GM18520 (cell line): ENCODE data around the gene PTPN9.
"Not testable (repeated sequence)": the region's sequence is repeated elsewhere in the genome, so short reads cannot be mapped to it uniquely, and the experiment has no call there.

Experiments used
- ATAC-seq: cut with Tn5 transposase; IDR thresholded peaks from one replicate; pipeline ENCODE4 v1.9.1; 2021; ENCODE audit not compliant: unreplicated experiment

Gene PTPN9

DNA sequence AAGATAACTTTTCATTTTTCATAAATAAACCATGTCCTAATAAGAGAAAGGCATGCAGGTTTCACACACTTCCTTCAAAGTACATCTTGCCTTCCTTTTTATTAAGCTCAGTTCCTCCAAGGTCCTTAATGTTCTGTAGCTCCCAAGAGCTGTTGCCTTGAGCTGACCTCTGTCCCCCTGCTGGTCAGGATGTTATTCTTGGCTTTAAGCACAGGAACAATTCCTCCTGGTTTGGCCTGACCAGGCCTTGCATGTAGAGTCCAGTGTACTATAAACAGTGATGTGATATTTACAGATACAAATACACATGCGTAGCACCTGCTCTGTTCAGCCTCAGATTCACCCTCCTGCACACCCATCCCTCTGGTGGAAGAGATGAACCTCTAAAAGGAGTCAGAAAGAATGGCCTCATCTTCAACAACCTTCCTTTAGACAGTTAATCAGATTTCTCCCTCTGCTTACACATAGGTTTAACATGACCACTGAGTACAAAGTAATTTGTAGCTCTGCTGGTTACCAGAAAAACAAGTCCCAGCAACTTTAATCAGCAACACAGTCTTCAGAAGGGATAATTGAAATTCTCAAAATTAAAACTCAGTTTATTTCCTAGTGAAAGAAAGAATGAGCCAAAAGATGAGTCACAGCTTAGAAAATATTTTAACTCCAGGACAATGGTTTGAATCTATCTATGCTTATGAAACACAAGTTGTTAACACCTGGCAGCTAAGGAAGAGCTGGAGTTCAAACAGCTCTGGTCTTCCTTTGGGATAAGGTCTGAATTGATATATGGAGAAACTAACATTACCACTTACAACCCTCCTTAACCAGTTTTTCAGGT lies 46.5 kb downstream of the PTPN9 start:
- ATAC-seq, result no peak

DNA sequence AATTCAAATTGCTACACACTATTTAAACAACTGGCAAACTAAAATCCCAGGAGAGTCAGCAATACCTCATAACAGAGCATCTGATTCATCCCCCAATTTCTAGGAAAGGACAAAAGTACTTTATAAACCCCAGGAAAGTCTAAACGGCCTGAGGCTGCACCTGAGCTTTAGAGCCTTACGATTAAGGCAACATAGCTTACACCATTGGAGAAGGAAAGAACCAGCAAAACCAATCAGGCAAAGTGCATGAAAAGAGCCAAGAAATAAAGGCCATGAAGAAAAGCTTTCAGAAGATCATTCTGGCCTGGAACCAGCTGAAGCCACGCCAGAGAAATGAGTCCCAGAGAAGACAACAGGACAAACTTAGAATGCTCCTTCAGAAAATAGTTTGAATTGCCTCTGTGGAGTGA lies 48.1 kb downstream of the PTPN9 start:
- no peak for ATAC-seq

DNA sequence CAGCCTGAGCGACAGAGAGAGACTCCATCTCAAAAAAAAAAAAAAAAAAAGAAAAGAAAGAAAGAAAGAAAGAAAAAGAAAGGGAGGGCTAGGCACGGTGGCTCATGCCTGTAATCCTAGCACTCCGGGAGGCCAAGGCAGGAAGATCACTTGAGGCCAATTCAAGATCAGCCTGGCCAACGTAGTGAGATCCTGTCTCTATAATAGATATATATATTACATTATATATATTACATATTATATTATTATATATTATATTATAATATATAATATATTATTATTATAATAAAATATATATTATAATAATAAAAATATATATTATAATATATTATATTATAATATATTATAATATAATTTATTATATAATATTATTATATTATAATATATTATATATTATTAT lies 48.9 kb downstream of the PTPN9 start:
- ATAC-seq, result no peak

- ATAC-seq, result not testable (repeated sequence)
Measured at GRCh38 chr15:75525756-75526155, 53.4 kb downstream of the PTPN9 start.

GRCh38 chr15:75523011-75523410 lies 56.1 kb downstream of the PTPN9 start:
- no peak for ATAC-seq

DNA sequence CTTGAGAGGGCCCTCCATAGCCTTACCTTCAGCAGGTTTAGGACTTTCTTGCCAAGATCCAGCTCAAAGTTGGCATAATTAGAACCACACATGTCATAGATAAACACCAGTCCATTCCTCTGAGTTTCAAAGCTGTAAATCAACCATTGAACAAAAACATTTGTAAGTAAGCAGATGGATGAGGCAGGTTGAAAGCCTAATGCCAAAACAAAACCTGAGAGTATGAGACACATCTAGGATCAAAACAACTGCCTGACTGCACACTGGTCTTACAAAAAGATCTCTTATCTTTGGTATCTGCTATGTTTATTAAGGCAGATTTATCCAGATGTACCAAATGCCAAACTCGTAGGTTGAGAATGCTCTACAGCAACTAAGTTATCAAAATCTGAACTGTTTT lies 61.9 kb downstream of the PTPN9 start:
- no peak for ATAC-seq

- no peak for ATAC-seq
Measured at GRCh38 chr15:75508840-75509532, 70.1 kb downstream of the PTPN9 start.

- no peak for ATAC-seq
Measured at GRCh38 chr15:75502360-75502759, 76.8 kb downstream of the PTPN9 start.

DNA sequence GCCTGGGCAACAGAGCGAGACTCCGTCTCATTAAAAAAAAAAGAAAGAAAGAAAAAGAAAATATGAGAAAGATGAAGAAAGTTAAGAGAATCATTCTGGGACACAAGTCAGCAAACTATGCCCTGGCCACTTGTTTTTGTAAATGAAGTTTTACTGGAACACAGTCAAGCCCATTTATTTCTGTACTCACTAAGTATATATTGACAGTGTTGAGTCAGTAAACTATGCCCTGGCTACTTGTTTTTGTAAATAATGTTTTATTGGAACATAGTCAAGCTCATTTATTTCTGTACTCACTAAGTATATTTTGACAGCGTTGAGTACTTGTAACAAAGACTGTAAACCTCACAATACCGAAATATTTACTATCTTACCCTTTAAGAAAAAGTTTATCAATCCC lies 85.4 kb downstream of the PTPN9 start:
- no peak for ATAC-seq

DNA sequence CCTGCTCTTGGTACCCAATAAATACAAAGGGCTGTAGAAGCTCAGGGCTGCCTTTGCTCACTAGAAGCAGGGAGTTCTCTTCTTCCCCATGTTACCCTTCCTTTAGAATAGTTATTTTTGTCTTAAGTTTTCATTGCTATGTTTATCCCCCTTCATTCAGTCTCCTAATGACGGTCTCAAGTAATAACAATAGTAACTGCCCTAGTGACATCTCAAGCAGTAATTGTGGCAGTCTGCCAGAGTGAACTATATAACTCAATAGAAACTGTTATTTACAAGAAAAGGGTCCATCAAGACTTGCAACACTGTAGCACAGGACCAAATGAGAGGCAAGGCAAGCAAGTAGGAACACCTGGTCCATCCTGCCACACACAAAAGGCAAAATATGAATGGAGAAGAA lies 95.2 kb downstream of the PTPN9 start:
- no peak for ATAC-seq

DNA sequence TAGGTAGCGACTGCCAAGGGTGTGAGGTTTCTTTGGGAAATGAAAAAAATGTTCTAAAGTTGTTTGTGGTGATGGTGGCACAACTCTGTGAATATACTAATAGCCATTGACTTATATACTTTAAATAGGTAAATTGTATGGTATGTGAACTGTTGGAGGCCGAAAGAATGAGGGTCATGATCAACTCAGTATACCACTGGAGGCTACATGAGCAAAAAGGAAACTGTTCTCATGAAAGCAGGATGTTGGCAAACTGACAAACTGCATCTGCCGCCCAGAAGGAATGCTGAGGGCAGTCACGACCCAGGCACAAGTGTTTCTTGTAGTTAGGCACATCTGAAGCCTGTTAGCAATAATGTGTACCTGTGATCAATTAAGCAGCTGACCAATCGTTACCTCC lies 95.6 kb downstream of the PTPN9 start:
- ATAC-seq, result not testable (repeated sequence)

- no peak for ATAC-seq
Measured at GRCh38 chr15:75483106-75483505, 96.0 kb downstream of the PTPN9 start.

DNA sequence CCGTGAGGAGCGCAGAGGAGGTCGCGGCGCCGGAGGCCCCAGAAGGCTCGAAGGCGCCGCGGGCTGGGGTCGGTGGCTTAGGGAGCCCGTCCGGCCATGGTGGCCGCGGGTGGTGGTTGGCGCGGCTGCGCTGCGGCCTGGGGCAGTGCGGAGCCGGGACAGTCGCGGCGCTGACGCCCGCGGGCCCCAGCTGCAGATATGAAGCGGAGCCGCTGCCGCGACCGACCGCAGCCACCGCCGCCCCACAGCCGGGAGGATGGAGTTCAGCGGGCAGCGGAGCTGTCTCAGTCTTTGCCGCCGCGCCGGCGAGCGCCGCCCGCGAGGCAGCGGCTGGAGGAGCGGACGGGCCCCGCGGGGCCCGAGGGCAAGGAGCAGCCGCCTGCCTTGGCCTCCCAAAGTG lies 98.7 kb downstream of the PTPN9 start:
- not testable (repeated sequence) for ATAC-seq

DNA sequence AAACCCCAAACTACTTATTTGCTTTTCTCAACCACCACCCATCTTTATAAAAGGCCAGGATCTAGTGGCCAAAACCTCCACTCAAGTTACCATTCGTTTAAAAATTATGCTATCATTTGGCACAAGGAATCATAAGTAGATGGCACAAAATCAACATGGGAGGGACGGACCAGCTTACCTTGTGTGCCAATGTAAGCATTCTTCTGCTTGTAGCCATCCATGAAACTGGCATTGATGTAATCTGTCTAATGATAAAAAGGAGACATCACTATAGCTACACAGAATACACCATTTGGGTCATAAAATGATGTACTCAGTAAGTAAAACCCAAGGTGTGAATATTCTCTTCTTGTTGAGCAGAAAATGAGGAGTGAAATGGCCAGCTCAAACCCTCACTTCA lies 99.4 kb downstream of the PTPN9 start:
- no peak for ATAC-seq

DNA sequence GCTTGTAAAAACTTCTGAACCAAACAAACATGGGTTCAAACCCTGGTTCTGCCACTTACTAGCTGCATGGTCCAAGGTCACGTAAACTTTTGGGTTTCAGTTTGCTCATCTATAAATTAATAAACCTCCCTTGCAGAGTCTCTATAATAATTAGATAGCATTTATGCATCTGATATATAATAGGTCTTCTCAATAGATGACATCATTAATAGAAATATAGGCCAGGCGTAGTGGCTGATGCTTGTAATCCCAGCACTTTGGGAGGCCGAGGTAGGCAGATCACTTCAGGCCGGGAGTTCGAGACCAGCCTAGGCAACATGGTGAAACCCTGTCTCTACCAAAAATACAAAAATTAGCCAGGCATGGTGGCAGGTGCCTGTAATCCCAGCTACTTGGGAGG lies 102.0 kb downstream of the PTPN9 start:
- not testable (repeated sequence) for ATAC-seq

DNA sequence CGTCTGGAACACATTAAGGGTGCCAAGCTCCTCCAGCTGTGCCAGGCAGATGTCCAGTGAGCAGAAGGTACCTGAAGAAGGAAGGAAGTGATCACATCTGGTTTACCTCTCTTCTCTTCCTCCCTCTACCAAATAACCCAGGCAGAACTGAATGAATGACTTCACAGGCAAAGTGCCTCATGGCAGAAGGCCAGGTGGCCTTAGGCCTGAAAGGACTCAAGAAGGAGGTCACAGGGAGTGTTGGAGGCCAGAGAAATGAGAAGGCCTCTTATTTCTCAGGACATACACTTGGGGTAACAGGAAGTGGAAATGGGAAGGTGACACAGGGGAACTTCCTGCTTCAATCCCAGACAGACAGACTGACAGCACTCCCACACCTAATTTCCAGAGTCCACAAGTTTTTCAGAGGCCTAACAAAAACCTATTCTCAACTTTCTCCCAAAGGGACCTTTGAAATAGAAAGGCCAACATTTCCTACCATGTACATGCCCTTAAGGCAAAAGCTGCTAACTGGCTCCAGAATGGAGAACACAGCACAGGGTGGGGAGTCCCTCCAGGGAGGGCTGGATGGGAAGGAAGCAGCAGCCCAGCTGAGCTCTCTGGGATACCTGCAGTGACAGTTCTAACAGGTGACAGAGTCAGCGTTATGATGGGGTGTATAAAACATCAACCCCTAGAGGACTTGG lies 110.1 kb downstream of the PTPN9 start:
- no peak for ATAC-seq

GRCh38 chr15:75460646-75461045 lies 118.5 kb downstream of the PTPN9 start:
- ATAC-seq, result no peak

- ATAC-seq, result no peak
Measured at GRCh38 chr15:75459581-75459980, 119.5 kb downstream of the PTPN9 start.

DNA sequence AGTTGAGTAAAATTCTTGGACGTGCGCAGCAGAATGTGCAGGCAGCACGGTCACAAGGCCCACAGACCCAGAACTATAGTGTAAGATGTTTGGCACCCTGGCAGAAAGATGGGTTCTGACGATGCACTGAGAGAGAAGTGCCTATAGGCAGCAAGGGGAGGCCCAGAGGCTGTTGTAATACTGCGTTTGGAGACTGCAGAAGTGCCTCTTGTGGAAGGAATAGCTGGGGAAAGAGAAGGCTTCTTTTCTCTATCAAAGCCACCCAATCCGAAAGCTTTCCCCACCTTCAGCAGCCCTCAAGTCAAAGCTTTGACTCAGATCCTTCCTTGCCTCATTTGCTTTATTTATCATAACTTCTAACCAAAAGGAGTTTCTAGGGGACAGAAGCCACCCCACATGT lies 122.4 kb downstream of the PTPN9 start:
- ATAC-seq, result no peak

DNA sequence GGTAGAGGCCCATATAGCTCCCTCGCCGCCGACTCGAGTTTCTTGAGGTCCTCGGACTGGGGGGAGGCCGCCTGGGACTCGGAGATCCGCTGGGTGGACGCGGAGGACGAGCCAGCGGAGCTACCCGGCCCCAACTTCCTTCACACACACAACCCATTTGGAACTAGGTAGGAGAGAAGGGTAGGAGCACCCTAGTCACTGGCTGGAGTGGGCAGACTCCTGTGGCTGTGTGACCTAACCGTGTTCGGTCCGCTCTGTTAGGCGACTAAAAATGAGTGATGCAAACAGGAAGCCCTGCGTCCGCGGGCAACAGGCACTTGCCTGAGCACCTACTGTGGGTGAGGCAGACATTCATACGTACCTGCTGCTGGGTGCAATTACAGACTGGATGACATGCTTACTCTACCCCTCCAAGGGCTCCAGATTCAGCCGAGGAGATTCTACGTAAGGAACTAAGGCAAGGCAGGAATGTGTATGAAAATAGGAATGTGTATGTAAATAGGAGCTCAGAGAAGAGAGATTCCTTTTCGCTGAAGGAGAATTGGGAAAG lies 123.1 kb downstream of the PTPN9 start:
- ATAC-seq, result no peak

DNA sequence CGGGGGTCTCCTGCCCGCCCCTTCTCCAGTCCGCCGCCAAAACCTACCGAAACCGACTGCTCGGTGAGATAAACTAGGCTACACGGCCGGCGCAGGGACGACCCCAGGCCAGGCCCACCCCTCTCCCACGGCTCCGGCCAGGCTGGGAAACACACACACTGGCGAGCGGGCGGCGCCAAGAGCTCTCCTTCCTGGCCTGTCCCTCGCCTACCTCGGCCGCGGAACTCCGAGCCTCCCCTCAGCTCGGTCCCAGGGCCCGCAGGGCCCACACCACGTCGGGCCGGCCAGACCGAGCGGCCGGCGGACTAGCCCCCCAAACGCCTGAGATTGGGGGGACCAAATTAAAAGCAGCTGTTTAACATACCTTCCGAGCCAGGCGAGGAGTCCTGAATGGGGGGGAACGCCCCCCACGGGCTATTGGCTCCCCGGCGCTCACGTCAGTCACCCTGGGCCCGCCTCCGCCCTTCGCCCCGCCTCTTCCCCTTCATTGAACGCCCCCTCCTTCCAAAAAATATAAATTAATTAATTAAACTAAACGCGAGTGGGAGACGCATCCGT lies 123.6 kb downstream of the PTPN9 start:
- no peak for ATAC-seq
